HG03378 (cell line): ENCODE measurements around the gene OR9Q1.

Experiments used
- ATAC-seq: cut with Tn5 transposase; IDR thresholded peaks from one replicate; pipeline ENCODE4 v1.9.1; 2021; ENCODE audit warnings: mild to moderate bottlenecking, moderate library complexity; ENCODE audit not compliant: unreplicated experiment

OR9Q1 gene

DNA sequence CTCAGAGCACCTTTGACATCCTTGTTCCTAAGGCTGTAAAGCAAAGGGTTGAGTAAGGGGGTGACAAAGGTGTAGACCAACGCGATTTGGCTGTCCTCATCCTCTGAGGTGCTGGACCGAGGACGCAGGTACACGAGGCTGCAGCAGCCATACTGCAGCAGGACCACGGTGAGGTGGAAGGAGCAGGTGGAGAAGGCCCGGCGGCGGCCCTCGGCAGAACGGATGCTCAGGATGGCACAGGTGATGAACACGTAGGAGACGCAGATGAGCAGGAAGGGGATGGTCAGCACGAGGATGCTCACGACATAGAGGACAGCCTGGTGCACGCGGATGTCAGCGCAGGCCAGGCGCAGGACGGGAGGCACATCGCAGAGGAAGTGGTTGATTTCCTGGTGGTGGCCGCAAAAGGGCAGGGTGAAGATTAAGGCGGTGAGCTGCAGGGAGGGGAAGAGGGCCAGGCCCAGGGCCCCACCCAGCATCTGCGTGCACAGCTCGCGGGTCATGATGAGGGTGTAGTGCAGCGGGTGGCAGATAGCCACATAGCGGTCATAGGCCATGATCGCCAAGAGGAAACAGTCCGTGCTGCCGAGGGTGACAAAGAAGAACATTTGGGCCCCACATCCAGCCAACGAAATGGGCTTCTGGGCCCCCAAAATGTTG, 204.4 kb downstream of the OR9Q1 start:
- ATAC-seq = no peak
